ENCODE data around the gene HOXD3.

- TF ChIP-seq CTCF (conservative IDR thresholded peaks at IDR 0.05; ENCODE audit: low read length) (no peak), EZH2phosphoT487 (IDR thresholded peaks at IDR 0.05; ENCODE audit: borderline replicate concordance) (no peak)
Measured at GRCh38 chr2:176186024-176186423, 28.9 kb downstream of the HOXD3 start.
